T-helper 2 cell treated with Interferon-gamma antibody and Interleukin-4, amounts not matched to agents 5 μg/mL and 100 μg/mL, for 36 hours (primary cell): ENCODE measurements around the gene E2F3.
A peak's percentile ranks its signal among the peaks of the same experiment; 100 is the strongest.
"Not testable (repeated sequence)": the region's sequence is repeated elsewhere in the genome, so short reads cannot be mapped to it uniquely, and the experiment has no call there.

Experiments used
- DNase-seq: peaks from one replicate; pipeline ENCODE4 v3.0.0; 2021; ENCODE audit warnings: low spot score
- H3K27ac Mint-ChIP-seq: one replicate; pipeline ENCODE4 v1.8.0; 2021; ENCODE audit warnings: mild to moderate bottlenecking, mixed read lengths
- H3K27me3 Mint-ChIP-seq: one replicate; pipeline ENCODE4 v1.8.0; 2021; ENCODE audit warnings: low read depth, mixed read lengths
- H3K36me3 Mint-ChIP-seq: one replicate; pipeline ENCODE4 v1.8.0; 2021; ENCODE audit warnings: low read depth, mixed read lengths
- H3K4me1 Mint-ChIP-seq: one replicate; pipeline ENCODE4 v1.8.0; 2021; ENCODE audit warnings: low read depth, mixed read lengths
- H3K4me3 Mint-ChIP-seq: one replicate; pipeline ENCODE4 v1.8.0; 2022; ENCODE audit warnings: mild to moderate bottlenecking, moderate library complexity, mixed read lengths
- H3K9me3 Mint-ChIP-seq: one replicate; pipeline ENCODE4 v1.8.0; 2021; ENCODE audit warnings: mixed read lengths

E2F3 gene

DNA sequence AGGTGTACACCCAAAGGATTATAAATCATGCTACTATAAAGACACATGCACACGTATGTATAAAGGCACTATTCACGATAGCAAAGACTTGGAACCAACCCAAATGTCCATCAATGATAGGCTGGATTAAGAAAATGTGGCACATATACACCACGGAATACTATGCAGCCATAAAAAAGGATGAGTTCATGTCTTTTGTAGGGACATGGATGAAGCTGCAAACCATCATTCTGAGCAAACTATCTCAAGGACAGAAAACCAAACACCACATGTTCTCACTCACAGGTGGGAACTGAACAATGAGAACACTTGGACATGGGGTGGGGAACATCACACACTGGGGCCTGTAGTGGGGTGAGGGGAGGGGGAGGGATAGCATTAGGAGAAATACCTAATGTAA is 123.5 kb downstream of the E2F3 start:
- Mint-ChIP-seq H3K4me1 (peaks cover 16% of the 10 kb centered on the region), H3K27me3 (peaks cover 13% of the 10 kb centered on the region)
- not testable (repeated sequence) for H3K27ac Mint-ChIP-seq, H3K36me3 Mint-ChIP-seq, H3K4me3 Mint-ChIP-seq, DNase-seq, H3K9me3 Mint-ChIP-seq

DNA sequence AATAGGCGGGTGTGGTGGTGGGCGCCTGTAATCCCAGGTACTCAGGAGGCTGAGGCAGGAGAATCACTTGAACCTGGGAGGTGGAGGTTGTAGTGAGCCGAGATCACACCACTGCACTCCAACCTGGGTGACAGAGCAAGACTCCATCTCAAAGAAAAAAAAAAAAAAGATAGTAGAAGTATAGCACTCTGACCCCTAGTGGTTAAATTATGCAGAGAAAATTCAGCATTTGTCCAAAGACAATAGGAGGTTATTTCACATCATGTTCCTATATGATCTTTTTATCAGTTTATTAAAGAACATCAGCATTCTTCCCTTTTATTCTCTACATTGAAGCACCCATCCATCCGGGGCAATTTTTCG is 127.4 kb downstream of the E2F3 start:
- peak overlapping the region; percentile 10 for H3K27ac Mint-ChIP-seq
- not testable (repeated sequence) for H3K36me3 Mint-ChIP-seq, H3K27me3 Mint-ChIP-seq, DNase-seq, H3K9me3 Mint-ChIP-seq
- H3K4me1 Mint-ChIP-seq = peaks cover 28% of the 10 kb centered on the region
- peak overlapping the region; percentile 46 for H3K4me3 Mint-ChIP-seq

DNA sequence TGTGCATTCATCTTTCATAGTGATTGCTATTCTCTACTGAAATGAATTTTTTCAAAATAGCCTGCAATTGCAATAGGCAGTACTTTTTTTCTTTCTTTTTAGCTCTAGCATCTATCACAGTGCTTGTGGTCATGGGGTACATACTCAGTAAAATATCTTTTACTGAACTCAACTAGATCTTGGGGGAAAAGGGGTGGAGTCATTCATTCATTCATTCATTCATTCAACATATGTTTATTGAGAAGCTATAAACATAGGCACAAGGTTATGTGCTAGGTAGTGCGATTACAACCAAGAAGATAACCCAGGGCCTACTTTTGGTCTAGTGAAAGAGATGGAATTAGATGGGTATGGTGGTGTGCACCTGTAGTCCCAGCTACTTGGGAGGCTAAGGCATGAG is 131.2 kb downstream of the E2F3 start:
- Mint-ChIP-seq H3K27me3 (peaks cover 2% of the 10 kb centered on the region), H3K9me3 (no peaks in the 10 kb centered on the region), H3K27ac (no peak overlapping the region), H3K4me3 (no peak overlapping the region), H3K4me1 (peaks cover 42% of the 10 kb centered on the region), H3K36me3 (peaks cover 8% of the 10 kb centered on the region)
- no peak for DNase-seq

DNA sequence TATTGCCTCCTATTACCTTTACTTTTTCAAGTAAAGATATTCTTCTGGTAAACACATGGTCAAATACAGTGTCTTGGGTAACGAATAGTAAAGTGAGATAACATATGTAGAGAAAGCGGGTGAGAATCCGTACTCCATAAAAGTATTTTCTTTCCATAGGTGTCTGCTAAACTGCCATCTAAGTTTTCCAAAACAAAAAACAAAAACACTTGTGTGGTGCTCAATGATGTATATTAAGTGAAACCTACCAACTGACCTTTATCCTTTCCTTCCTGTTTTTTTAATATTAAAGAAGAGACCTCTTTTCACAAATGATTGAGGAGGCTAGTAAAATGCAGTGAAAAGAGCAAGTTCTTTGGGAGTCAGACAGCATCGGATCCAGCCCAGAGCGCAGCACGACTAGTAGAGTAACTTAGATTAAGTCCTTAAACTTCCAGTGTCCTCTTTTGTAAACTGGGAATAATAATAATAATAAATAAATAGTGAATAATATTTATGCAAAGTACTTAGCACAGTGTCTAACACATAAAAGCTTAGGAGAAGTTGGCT is 132.1 kb downstream of the E2F3 start:
- Mint-ChIP-seq H3K27me3 (peaks cover 2% of the 10 kb centered on the region), H3K36me3 (peaks cover 13% of the 10 kb centered on the region), H3K9me3 (no peaks in the 10 kb centered on the region), H3K27ac (peak overlapping the region; percentile 94), H3K4me1 (peaks cover 44% of the 10 kb centered on the region), H3K4me3 (peak overlapping the region; percentile 97)
- DNase-seq = no peak

DNA sequence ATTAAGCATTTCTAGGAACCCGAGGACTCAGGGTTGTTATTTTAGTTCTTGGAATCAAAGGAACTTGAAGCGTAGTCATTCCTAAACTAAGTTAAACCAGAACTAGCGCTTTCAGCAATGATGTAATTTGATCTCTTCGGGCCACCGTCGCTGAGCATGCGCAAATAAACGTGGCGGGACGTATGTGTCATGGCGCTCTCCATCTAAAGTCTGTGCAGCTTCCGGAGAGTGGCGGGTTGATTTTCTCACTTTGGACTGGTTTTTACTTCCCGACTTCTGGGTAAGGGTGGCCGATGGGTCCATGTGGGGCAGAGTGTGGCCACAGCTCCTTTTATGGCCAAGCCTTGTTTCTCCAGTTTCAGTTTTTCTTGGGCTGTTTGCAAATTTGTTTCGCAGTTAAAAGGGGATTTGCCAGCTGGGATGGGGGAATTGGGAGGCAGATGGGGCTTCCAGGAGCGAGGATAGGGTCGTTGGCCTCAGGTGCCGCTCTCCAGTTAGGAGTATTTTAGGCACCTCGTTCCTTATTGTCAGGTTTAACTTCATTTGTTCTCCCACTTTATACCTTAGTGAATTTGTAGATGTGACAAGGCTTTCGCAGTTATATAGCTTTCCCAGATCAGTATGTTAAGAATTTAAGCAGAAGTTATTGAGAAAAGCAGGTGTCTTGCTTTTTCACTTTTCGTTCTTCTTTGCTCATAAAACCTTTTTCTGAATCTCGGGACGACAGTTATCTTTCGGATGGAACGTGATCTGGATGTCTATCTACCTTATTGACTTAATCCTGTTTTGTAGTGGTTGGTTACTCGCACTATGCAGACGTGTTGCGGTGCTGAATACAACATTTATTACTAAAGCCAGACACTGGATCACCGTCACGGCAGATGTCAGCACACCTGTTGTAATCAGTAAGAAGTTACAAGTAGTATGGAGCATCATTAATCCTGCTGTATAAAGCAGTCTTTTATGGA is 132.9 kb downstream of the E2F3 start, which contains the start of gene CDKAL1:
TSS of gene CDKAL1 (plus strand) at position 163 of the 968 bp plus-strand sequence. CDS start 11,894 bp downstream, outside the sequence.
- Mint-ChIP-seq H3K9me3 (no peaks in the 10 kb centered on the region), H3K27ac (peak within 1 kb of the TSS; percentile 94), H3K4me3 (peak within 1 kb of the TSS; percentile 97), H3K36me3 (peaks cover 17% of the 10 kb centered on the region), H3K4me1 (peaks cover 46% of the 10 kb centered on the region), H3K27me3 (peaks cover 2% of the 10 kb centered on the region)
- DNase-seq = peak; percentile 93

DNA sequence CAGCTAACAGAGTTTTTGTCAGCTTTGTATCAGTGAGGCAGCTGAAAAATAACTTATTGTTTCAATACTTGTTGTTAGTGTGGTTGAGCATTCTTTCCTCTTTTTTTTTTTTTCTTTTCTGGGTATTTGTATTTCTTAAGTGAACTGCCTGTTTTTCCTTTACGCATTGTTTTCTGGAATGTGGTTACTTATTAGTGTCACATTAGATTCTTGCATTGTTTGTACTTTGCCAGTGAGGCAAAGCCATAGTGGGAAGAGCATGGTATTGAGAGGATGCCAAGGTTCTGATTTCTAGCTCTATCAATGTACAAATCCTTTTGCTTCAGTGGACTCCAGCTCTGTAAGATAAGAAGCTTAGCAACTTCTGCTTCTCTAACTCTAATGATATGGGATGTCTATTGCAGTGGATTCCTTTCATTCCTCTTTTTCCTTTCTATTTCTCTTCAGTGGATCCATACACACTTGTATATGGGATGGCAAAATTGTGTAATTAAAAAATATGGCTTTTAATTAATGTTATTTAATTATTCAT is 136.5 kb downstream of the E2F3 start:
- DNase-seq = no peak
- no peak overlapping the region for H3K27ac Mint-ChIP-seq
- no peak overlapping the region for H3K4me3 Mint-ChIP-seq
- peaks cover 55% of the 10 kb centered on the region for H3K4me1 Mint-ChIP-seq
- H3K27me3 Mint-ChIP-seq = no peaks in the 10 kb centered on the region
- no peaks in the 10 kb centered on the region for H3K9me3 Mint-ChIP-seq
- H3K36me3 Mint-ChIP-seq = peaks cover 37% of the 10 kb centered on the region

- no peak overlapping the region for H3K4me3 Mint-ChIP-seq
- DNase-seq = no peak
- no peak overlapping the region for H3K27ac Mint-ChIP-seq
- no peaks in the 10 kb centered on the region for H3K9me3 Mint-ChIP-seq
- peaks cover 37% of the 10 kb centered on the region for H3K36me3 Mint-ChIP-seq
- peaks cover 53% of the 10 kb centered on the region for H3K4me1 Mint-ChIP-seq
- H3K27me3 Mint-ChIP-seq = no peaks in the 10 kb centered on the region
These were observed 137.2 kb downstream of the E2F3 start for GRCh38 chr6:20538907-20539306.

- Mint-ChIP-seq H3K36me3 (peaks cover 39% of the 10 kb centered on the region), H3K27ac (no peak overlapping the region), H3K9me3 (no peaks in the 10 kb centered on the region), H3K4me1 (peaks cover 55% of the 10 kb centered on the region), H3K27me3 (no peaks in the 10 kb centered on the region), H3K4me3 (no peak overlapping the region)
- DNase-seq = peak; percentile 3
These were observed 137.7 kb downstream of the E2F3 start for GRCh38 chr6:20539387-20539786.

- peaks cover 52% of the 10 kb centered on the region for H3K4me1 Mint-ChIP-seq
- no peak overlapping the region for H3K4me3 Mint-ChIP-seq
- H3K27me3 Mint-ChIP-seq = no peaks in the 10 kb centered on the region
- no peak for DNase-seq
- H3K36me3 Mint-ChIP-seq = peaks cover 44% of the 10 kb centered on the region
- H3K9me3 Mint-ChIP-seq = no peaks in the 10 kb centered on the region
- H3K27ac Mint-ChIP-seq = no peak overlapping the region
These were observed 139.0 kb downstream of the E2F3 start for GRCh38 chr6:20540683-20541082.

- no peak for DNase-seq
- Mint-ChIP-seq H3K9me3 (no peaks in the 10 kb centered on the region), H3K4me3 (no peak overlapping the region), H3K27me3 (no peaks in the 10 kb centered on the region), H3K27ac (no peak overlapping the region), H3K36me3 (peaks cover 47% of the 10 kb centered on the region), H3K4me1 (peaks cover 53% of the 10 kb centered on the region)
These were observed 139.7 kb downstream of the E2F3 start for GRCh38 chr6:20541382-20541781.

DNA sequence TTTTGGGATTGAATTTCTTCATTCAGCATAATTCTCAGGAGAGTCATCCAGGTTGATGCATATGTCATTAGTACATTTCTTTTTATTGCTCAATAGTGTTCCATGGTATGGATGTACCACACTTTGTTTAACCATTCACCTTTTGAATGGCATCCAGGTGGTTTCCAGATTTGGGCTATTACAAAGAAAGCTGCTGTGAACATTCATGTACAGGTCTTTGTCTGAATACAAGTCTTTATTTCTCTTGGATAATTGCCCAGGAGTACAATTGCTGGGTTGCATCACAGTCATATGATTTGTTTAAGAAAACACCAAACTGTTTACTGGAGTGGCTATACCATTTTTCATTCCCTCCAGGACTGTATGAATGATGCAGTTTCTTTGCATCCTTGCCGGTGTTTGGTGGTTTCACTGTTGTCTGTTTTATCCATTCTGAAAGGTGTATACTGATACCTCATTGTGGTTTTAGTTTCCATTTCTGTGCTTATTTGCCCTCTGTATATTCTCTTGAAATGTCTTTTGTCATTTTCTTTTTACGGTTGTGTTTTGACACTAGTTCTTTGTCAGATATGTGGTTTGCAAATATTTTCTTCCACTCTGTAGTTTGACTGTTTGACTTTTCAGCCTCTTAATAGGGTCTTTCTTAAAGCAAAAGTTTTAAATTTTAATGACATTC is 141.4 kb downstream of the E2F3 start:
- H3K27me3 Mint-ChIP-seq = no peaks in the 10 kb centered on the region
- peak overlapping the region; percentile 69 for H3K27ac Mint-ChIP-seq
- DNase-seq = peak; percentile 56
- H3K9me3 Mint-ChIP-seq = no peaks in the 10 kb centered on the region
- peaks cover 59% of the 10 kb centered on the region for H3K4me1 Mint-ChIP-seq
- peaks cover 56% of the 10 kb centered on the region for H3K36me3 Mint-ChIP-seq
- H3K4me3 Mint-ChIP-seq = peak overlapping the region; percentile 15
